NCI-H2227 (cell line): ENCODE data around the gene BMP7.

Experiments used
- DNase-seq: peaks from one replicate; lab custom pipeline; 2025; ENCODE audit not compliant: unreplicated experiment; lab: John Stamatoyannopoulos, UW

Gene BMP7

GRCh38 chr20:57131601-57132391 lies 134.6 kb downstream of the BMP7 start:
- DNase-seq: no peak

- no peak for DNase-seq
Measured at GRCh38 chr20:57131077-57131476, 135.4 kb downstream of the BMP7 start.

GRCh38 chr20:57130160-57130772 lies 136.2 kb downstream of the BMP7 start:
- no peak for DNase-seq

- DNase-seq: no peak
Measured at GRCh38 chr20:57129303-57129702, 137.1 kb downstream of the BMP7 start.

- no peak for DNase-seq
Measured at GRCh38 chr20:57128044-57128757, 138.2 kb downstream of the BMP7 start.

GRCh38 chr20:57126481-57127092 lies 139.9 kb downstream of the BMP7 start:
- no peak for DNase-seq

GRCh38 chr20:57124800-57125517 lies 141.5 kb downstream of the BMP7 start:
- DNase-seq: no peak

GRCh38 chr20:57124366-57124765 lies 142.1 kb downstream of the BMP7 start:
- no peak for DNase-seq

GRCh38 chr20:57123504-57123903 lies 142.9 kb downstream of the BMP7 start:
- no peak for DNase-seq

GRCh38 chr20:57122536-57123489 lies 143.6 kb downstream of the BMP7 start:
- DNase-seq: no peak

- DNase-seq: no peak
Measured at GRCh38 chr20:57118964-57119363, 147.5 kb downstream of the BMP7 start.
